ENCODE measurements around the gene OR2A42. TPM values are rescaled to one million over a fixed set of nuclear protein-coding genes. Genes with fewer than 3 reads are reported as not detected.
"Not testable (repeated sequence)": the region's sequence is repeated elsewhere in the genome, so short reads cannot be mapped to it uniquely, and the experiment has no call there.

Gene OR2A42
- total and polyA plus RNA-seq, 2 experiments from 2014 or later = 0.06 to 0.32 TPM

- H3K9me3 ChIP-seq (ENCODE audit: low read depth); in situ Hi-C loops (cut with MboI); H3K27me3 ChIP-seq (replicated peaks; ENCODE audit: insufficient read depth); H2AFZ ChIP-seq; H4K20me1 ChIP-seq (ENCODE audit: insufficient read depth); H3K4me2 ChIP-seq (ENCODE audit: unreplicated experiment); H3K36me3 ChIP-seq (ENCODE audit: low read depth); H3K4me3 ChIP-seq; H3K9me2 ChIP-seq (ENCODE audit: insufficient read depth); H3K27ac ChIP-seq; H3K4me1 ChIP-seq (ENCODE audit: insufficient read depth); H3K9ac ChIP-seq; H3K79me2 ChIP-seq (ENCODE audit: insufficient read depth); H3F3A ChIP-seq (ENCODE audit: insufficient read depth): not testable (repeated sequence)
- 45 to 49% methylated on average over 7 of the region's 10 CpGs for WGBS, 2 experiments (ENCODE audit: low coverage in 1 of 2, low lambda C conversion rate in 2 of 2, missing lambda C conversion rate in 2 of 2)
- DNase-seq = peak; percentile 42
These were observed 60.8 kb downstream of the OR2A42 start for GRCh38 chr7:144178380-144179164.

Other genes with a start within 250 kb of the OR2A42 start
- gene OR6B1, start 239.3 kb downstream of the OR2A42 start, total RNA-seq (2014; rRNA removed; shearing (Covaris generic)) = not detected in 2 replicates
- not detected in 2 replicates for gene OR6B1, start 239.3 kb downstream of the OR2A42 start, polyA plus RNA-seq (2016; fragmentation: Nextera tagmentation; extraction: Ambion mirVana)
- gene OR2A5, start 190.7 kb downstream of the OR2A42 start, total RNA-seq (2014; rRNA removed; shearing (Covaris generic)) = not detected in 2 replicates
- gene OR2A5, start 190.7 kb downstream of the OR2A42 start, polyA plus RNA-seq (2016; fragmentation: Nextera tagmentation; extraction: Ambion mirVana) = not detected in 2 replicates
- gene OR2A25, start 169.8 kb downstream of the OR2A42 start, total RNA-seq (2014; rRNA removed; shearing (Covaris generic)) = not detected in 2 replicates
- gene OR2A25, start 169.8 kb downstream of the OR2A42 start, polyA plus RNA-seq (2016; fragmentation: Nextera tagmentation; extraction: Ambion mirVana) = not detected in 2 replicates
- not detected in 2 replicates for gene OR2A12, start 153.3 kb downstream of the OR2A42 start, total RNA-seq (2014; rRNA removed; shearing (Covaris generic))
- not detected in 2 replicates for gene OR2A12, start 153.3 kb downstream of the OR2A42 start, polyA plus RNA-seq (2016; fragmentation: Nextera tagmentation; extraction: Ambion mirVana)
- not detected in 2 replicates for gene OR2A2, start 130.0 kb downstream of the OR2A42 start, total RNA-seq (2014; rRNA removed; shearing (Covaris generic))
- not detected in 2 replicates for gene OR2A2, start 130.0 kb downstream of the OR2A42 start, polyA plus RNA-seq (2016; fragmentation: Nextera tagmentation; extraction: Ambion mirVana)
- not detected in 2 replicates for gene OR2A14, start 116.4 kb downstream of the OR2A42 start, total RNA-seq (2014; rRNA removed; shearing (Covaris generic))
- not detected in 2 replicates for gene OR2A14, start 116.4 kb downstream of the OR2A42 start, polyA plus RNA-seq (2016; fragmentation: Nextera tagmentation; extraction: Ambion mirVana)
- gene CTAGE4, start 56.1 kb downstream of the OR2A42 start, total RNA-seq (2014; rRNA removed; shearing (Covaris generic)) = 1.3 TPM in 1 of 2 replicates, not detected in the other
- gene CTAGE4, start 56.1 kb downstream of the OR2A42 start, polyA plus RNA-seq (2016; fragmentation: Nextera tagmentation; extraction: Ambion mirVana) = 0.35 and 1.0 TPM in 2 replicates
- gene ARHGEF35, start 43.8 kb downstream of the OR2A42 start, total RNA-seq (2014; rRNA removed; shearing (Covaris generic)) = 3.4 and 4.3 TPM in 2 replicates
- gene ARHGEF35, start 43.8 kb downstream of the OR2A42 start, polyA plus RNA-seq (2016; fragmentation: Nextera tagmentation; extraction: Ambion mirVana) = 4.5 and 5.8 TPM in 2 replicates
- 1.1 TPM in 1 of 2 replicates, not detected in the other for gene OR2A7, start 25.2 kb upstream of the OR2A42 start, total RNA-seq (2014; rRNA removed; shearing (Covaris generic))
- 0.22 and 0.26 TPM in 2 replicates for gene OR2A7, start 25.2 kb upstream of the OR2A42 start, polyA plus RNA-seq (2016; fragmentation: Nextera tagmentation; extraction: Ambion mirVana)
- gene CTAGE8, start 29.7 kb upstream of the OR2A42 start, total RNA-seq (2014; rRNA removed; shearing (Covaris generic)) = 0.13 TPM in 1 of 2 replicates, not detected in the other
- not detected in 2 replicates for gene CTAGE8, start 29.7 kb upstream of the OR2A42 start, polyA plus RNA-seq (2016; fragmentation: Nextera tagmentation; extraction: Ambion mirVana)
- gene OR2A1, start 72.8 kb upstream of the OR2A42 start, total RNA-seq (2014; rRNA removed; shearing (Covaris generic)) = 0.13 and 0.32 TPM in 2 replicates
- gene OR2A1, start 72.8 kb upstream of the OR2A42 start, polyA plus RNA-seq (2016; fragmentation: Nextera tagmentation; extraction: Ambion mirVana) = 0.10 and 0.15 TPM in 2 replicates
- 2.4 TPM in 2 replicates for gene ARHGEF5, start 115.8 kb upstream of the OR2A42 start, total RNA-seq (2014; rRNA removed; shearing (Covaris generic))
- 2.6 and 2.9 TPM in 2 replicates for gene ARHGEF5, start 115.8 kb upstream of the OR2A42 start, polyA plus RNA-seq (2016; fragmentation: Nextera tagmentation; extraction: Ambion mirVana)
- gene NOBOX, start 164.1 kb upstream of the OR2A42 start, total RNA-seq (2014; rRNA removed; shearing (Covaris generic)) = not detected in 2 replicates
- not detected in 2 replicates for gene NOBOX, start 164.1 kb upstream of the OR2A42 start, polyA plus RNA-seq (2016; fragmentation: Nextera tagmentation; extraction: Ambion mirVana)